HPDE6-E6E7 (cell line): Measurements from ENCODE around the gene DAGLA.

Experiments used
- DNase-seq: peaks from one replicate; pipeline ENCODE4 v3.0.0; 2011; ENCODE audit warnings: missing footprints; ENCODE audit errors: extremely low spot score

Gene DAGLA

DNA sequence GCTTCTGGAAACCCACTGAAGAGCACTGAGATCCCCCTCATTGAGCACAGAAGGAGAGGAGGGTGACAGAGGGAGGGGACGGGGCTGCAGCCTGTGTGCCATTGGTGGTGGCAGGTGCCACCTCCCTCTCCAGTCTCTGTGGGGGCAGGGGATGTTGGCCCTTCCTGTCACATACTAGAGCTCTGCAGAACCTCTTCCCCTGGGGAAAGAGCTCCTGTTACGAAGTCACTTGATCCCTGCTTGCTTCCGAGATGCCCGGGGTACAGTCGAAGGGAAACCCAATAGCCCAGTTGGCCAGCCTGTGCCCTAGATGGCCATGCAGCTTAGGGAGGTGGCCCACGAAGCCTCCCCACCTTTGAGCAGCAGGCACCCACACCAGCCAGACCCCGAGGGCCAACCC, 29.4 kb downstream of the DAGLA start:
- no peak for DNase-seq

DNA sequence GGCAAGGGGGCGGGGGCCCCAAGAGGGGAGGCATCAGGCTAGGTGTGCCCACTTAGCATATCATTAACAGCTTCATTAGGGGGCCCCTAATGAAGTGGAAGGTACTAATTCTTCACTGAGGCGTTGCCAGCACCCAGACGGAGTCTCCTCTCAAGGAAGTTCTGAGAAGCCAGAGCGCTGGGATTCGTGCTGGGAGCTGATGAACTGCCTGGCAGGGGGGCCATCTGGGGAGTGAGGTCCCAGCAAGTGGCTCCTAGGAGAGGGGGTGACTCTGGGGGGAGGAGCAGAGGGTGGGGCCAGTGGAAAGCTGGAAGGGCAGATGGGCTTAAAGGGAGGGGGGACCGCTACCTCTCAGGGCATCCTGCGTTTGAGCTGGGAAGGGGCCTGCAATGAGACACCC, 29.8 kb downstream of the DAGLA start:
- no peak for DNase-seq

DNA sequence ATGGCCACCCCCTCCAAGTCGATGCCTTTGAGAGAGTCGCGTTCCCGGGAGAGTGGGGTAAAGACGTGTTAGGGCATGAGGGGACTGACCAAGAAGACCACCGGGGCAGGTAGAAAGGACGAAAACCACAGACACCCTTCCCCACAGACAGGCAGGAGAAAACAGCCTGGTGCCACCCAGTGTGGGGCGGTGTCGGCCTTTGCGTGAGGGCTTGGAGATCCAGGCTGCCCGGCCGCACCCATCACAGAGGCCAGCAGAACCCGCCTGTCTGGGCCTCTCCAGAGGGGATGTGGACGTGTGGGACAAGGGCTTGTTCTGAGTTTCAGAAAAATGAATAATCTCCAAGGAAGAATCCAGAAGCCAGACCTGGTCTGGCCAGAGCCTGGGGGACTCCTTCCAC, 30.8 kb downstream of the DAGLA start:
- no peak for DNase-seq

DNA sequence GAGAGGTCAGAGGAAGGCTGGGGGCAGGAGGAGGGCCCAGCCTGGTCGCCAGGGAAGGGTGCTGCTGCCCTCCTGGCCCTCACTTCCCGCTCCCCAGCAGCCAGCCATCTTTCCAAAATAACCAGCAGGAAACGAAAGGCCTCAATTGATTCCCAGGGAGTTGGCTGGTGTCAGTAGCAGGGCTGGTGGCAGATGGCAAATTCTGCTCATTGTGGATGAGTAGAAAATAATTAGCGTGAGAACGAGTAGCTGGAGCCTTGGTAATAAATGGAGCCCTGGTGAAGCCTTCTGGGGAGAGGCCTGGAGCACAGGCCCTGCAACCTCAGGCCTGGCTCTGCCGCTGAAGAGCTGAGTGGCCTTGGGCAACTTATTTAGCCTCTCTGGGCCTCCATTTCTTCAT, 31.3 kb downstream of the DAGLA start:
- DNase-seq = no peak

DNA sequence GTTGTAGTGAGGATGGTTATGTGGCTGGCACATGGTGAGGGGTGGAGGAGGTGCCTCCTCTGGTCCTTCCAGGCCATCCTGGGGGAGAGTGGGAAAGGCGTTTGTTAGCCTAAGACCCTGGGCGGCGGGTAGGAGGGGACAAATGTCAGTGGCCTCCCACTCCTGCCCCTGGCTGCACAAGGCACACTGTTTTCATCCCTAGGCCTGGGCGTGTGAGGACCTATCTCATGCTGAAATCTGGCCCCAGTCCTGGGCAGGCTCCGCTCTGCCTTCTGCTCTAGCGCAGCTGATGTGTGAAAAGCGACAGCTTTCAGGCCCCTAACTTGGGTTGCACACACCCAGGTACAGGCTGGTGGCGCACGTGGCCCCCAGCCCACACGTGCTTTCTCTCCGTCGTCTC, 32.1 kb downstream of the DAGLA start:
- DNase-seq = no peak

DNA sequence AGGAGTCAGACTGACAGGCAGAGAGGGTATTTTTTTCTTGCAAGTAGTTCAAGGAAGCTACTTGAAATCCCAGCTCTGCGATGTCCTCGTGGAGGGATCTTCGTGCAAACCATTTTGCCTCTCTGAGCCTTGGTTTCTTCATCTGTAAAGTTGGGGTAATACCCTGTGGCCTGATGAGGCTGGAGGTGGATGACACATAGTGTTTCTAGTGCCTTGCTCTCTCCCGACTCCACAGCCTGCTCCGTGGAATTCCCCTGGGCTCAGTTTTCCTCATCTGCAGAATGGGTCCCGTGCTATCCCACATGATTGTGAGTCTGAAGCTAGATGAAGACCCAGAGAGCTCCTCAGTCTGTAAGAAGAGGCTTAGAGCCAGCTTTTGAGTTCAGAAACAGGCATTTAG, 32.7 kb downstream of the DAGLA start:
- no peak for DNase-seq

DNA sequence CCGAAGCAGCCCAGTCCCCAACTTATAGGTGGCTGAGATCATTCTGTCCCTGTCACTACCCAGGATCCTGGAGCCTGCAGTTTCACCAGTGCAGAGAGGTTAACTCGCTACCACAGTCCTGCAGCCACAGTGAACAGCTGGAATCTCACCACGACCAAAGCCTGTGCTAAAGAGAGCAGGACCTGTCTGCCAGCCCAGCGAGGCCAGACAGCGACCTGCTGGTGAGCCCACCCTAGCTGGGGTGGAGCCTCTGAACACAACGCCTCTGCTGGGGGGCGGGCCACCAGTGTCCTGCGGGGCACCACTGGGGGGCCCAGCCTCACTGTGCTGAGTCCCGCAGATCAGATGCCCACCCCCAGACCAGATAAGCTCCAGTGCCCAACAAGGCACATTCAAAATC, 33.3 kb downstream of the DAGLA start:
- DNase-seq = no peak

DNA sequence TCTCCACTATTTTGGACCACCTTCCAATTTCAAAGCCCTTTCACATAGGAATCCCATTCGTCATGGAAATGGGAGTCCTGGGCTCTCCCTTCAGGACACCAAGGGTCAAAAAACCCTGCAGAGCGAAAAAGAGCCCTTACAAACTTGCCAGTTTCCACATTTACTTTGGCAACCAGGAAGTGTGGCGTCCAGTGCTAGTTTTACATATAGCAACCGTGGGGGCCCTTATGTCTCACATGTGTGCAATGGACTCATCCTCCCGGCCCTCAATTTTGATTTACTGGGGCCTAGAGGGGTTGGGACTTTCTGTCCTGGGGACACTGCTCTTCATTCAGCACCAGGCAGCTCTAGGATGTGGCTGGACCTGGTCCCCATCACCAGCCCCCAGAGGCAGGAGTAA, 33.7 kb downstream of the DAGLA start:
- DNase-seq = no peak

DNA sequence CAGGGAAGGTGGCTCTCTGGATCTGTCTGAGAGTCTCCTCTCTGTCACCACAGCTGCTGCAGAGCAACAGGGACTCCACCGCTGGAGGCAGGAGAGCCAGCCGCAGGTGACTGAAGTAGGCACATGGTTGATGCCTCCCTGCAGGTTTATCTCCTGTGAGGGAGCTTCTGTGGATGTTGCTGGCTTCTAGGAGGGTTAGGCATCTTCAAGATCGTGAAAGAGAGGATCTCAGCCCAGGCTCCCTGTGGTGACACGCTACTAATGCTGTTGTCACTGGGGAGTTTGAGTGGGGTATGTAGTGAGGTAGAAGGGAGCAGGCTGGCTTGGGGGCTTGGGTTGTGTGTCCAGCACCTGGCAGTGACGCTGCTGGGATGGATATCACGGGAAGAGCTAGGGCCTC, 34.1 kb downstream of the DAGLA start:
- DNase-seq = no peak

DNA sequence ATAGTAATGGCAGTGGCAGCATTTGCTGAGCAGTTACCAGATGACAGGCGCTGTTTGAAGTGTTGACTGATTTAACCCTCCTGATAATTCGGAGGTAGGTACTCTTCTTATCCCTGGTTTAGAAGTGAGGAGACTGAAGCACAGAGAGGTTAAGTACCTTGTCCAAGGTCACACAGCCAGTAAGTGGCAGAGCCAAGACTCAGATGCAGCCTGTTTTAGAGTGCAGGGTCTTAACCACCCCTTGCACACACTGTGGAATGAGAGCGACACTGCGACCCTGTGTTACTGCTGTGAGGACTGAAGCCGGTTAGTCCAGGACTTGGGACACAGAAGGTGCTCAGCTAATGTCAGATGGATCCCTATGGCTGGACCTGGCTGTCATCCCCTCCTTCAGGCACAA, 34.7 kb downstream of the DAGLA start:
- no peak for DNase-seq

DNA sequence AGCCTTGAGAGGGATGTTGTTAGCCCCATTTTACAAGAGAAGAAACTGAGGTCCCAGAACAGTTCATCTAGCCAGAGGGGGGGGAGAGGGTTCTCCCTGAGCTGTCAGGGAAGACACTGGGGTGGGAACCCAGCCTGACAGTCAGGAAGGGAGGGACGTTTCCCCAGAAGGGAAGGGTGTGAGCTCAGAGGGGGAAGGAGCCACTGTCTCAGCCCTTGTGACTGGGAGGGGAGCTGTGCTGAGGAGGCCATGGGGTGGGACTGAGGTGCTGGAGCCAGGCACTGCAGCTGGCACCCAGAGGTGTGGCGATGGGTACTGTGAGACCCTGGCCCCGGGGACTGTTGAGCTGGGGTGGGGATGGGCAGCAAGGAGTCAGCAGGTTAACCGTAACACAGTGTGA, 35.7 kb downstream of the DAGLA start:
- no peak for DNase-seq

DNA sequence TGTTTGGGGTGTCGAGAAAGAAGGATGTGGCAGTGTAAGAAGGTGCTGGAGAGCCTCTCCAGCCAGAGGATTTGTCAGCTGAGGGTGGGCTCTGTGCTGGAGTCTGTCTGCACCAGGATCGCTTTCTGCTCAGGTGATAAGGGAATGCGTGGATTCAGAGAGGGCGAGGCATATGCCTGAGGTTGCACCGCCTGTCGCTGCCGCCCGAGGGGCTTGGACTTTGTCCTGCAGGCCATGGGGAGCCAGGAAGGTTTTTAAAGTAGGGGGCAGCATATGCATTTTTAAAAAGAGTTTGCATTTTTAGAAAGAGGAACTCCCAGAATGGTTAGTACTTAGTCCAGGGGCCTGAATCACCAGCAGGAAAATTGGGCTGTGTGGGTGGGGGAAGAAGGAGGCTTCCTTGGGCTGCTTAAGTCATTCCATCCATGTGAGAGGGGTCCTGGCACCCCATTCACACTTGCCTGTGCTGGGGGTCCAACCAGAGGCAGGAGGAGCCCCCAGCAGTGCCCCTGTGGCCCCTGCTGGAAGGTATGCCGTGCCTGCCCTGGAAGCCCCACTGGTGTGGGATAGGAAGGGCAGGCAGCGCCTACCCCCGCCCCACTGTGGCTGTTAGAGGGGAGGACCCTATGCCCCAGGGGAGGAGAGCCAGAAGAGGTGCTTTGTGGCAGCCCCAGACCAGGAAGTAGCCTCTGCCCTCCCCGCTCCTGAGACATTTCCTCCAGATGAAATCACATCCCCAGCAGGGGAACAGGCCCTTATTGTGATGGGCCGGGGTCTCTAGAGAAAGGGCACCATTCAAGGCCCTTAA, 36.5 kb downstream of the DAGLA start:
- no peak for DNase-seq

DNA sequence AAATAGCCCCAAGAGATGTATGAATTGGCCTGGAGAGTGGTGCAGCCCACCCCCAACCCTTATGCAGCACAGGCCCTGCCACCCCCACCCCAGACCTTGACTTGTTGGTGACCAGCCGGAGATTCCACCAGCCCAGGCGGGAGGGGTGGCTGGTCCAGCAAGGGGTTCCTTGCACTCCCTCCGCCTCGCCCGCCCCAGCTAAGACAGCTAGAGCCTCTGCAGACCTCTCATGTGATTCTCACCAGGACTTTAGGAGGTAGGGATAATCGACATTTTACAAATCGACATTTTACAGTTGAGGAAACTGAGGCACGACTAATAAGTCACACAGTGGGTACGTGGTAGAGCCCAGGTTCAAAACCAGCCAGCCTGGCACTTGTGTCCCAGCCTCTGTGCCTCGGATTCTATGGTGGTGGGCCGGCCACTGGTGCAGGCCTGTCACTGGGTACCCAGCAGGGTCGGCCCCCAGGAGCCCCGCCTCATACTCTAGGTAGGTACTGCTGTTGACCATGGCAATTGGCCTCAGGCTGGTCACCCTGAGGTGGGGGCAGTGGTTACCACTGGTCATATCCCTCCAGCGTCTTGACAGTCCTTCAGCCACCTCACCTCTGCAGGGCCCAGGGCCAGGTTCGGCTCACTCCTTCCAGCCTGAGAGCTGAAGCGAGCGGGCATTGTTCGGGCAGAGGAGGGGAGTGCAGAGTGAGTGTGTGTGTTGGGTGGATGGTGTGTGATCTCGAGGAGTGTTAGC, 37.3 kb downstream of the DAGLA start:
- DNase-seq = no peak

DNA sequence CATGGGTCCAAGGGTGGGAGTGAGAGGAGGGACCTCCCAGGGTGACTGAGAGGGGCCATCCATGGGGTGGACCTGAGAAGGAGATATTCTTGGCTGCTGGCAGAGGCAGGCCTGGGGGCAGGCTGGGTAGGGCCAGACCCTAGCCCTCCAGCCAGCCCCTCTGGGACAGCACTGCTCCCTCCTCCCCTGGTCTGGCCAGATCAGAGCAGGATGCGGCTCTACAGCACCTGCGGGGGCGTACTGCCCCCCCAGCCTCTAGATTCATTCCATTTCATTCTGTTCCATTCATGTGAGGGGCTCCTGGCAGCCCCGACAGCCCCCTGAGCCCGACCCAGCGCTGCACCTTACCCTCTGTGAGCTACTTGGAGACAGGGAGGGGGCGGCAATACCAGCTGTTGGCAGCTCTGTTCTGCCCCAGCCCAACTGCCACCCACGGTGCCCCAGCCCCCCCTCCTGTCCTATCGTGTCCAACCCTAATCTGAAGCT, 37.9 kb downstream of the DAGLA start:
- no peak for DNase-seq

DNA sequence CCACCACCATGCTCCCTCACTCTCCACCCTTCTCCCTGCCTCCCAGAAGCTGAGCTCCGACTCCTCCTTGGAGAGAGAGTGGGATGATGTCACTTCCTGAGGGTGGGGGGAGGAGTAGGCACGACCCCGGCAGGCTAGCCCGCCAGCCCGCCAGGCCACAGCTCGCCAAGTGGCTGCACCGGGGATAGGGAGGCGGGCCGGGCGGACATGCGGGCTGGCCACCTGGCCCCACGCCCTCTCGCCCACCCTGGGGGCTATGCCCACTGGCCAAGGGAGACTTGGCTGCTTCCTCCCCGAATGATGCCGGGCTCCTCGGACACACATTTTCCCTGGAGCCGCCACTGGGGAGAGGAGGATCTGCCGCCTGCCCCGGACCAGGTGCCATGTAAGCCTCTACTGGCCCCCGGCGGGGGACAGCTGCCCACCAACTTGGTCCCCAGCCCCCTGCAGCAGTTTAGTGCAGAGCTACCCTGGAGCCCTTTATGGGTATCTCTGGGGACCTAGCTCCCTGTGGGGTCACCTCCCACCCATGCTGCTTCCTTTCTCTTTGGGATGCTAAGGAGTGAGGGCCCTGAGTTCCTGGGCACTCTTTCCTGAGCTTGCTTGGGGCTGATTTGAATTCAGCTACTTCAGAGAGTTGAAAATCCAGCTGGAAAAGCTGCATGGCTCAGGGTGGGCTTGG, 38.6 kb downstream of the DAGLA start:
- DNase-seq = no peak

DNA sequence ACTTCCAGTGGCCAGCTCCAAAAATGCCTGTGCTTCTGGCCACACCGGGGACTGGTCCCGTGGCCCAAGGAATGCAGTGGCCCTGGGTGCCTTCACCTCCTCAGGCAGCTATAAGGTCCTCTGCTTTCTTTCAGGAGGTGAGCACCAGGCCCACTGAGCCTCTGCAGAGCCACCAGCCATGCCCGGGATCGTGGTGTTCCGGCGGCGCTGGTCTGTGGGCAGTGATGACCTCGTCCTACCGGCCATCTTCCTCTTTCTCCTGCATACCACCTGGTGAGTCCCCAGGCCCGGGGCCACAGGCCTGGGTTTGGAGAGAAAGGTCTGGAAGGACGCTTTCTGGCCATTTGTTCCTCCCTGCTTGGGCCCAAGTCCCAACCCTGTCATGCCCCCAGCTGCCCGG, 39.8 kb downstream of the DAGLA start:
- no peak for DNase-seq

DNA sequence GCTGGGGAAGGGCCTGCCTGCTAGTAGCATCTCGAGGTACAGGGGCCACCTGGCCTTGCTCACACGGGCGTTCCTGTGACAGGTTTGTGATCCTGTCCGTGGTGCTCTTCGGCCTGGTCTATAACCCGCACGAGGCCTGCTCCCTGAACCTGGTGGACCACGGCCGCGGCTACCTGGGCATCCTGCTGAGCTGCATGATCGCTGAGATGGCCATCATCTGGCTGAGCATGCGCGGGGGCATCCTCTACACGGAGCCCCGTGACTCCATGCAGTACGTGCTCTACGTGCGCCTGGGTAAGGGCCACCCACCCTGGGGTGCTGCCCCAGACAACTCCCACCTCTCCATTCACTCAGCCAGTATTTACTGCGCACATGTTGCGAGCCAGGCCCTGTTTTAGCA, 40.4 kb downstream of the DAGLA start:
- DNase-seq = no peak

DNA sequence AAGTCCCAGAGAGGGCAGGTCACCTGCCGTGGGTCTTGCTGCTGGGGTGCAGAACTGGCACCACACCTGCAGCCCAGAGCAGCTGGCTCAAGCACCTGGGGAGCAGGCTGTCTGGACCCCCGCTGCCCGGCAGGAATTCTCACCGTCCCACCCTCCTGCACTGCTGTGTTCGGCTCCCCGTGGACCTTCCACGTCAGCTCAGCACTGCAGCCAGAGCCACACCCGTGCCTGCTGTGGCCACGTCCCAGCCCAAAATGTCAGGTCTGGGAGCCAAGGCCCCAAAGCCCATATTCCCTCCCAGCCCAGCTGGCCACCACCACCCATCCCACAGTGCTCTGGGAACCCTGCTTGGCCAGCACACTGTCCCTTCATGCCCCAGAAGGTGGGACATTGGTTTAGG, 44.2 kb downstream of the DAGLA start:
- DNase-seq = no peak

DNA sequence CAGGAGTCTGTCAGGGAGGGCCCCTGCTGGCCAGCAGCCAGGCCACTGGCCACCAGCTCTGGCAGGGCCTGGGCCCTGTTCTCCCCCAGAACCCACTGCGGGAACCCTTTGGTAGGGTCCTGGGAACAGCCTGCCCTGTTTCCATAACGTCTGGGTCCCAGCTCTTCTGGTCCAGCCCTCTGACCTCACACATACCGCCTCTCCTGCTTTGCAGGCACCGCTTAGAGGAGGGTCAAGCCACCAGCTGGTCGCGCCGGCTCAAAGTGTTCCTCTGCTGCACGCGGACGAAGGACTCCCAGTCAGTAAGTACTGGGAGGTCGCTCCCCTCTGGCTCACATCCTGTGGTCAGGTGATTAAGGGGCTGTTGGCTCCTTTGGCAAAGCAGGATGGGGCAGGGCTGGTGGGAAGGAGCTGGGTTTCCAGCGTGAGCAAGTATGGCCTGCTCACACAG, 45.6 kb downstream of the DAGLA start:
- no peak for DNase-seq

DNA sequence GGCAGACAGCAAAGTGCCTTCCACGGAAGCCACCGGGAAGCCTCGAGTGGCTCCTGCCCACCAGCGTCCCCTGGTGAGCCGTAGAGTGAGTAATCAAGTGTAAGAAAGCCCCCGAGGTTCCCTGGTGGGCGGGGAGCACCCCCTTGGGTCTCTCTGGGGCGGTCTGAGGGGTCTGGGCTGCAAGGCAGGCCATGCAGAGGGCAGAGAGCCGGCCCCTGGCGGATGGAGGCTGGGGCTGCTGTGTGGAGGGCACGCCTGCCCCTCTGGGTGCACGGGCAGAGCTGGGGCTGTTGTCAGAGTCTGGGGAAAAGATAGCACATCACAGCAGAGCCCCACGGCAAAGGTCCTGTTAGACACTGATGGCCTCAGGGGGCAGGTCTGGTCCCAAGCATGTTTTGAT, 46.6 kb downstream of the DAGLA start:
- no peak for DNase-seq

DNA sequence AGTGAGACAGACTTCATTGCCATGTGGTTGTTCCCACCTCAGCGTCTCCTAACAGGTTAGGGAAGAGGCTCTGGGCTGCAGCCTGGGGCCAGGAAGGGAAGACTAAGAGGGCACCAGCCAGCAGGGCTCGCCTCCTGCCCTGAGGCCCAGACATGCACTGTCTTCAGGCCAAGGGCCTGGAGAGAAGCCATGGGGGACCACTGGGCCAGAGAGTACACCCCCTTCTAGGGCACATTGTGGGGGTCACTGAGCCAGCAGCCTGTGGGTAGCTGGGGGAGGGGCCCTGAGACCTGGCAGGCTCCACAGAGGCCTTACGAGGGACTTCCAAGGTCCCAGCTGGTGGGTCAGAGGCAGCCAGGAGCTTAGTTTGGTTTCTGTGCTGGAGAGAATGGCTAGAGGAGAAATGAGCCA, 47.2 kb downstream of the DAGLA start:
- DNase-seq = no peak

DNA sequence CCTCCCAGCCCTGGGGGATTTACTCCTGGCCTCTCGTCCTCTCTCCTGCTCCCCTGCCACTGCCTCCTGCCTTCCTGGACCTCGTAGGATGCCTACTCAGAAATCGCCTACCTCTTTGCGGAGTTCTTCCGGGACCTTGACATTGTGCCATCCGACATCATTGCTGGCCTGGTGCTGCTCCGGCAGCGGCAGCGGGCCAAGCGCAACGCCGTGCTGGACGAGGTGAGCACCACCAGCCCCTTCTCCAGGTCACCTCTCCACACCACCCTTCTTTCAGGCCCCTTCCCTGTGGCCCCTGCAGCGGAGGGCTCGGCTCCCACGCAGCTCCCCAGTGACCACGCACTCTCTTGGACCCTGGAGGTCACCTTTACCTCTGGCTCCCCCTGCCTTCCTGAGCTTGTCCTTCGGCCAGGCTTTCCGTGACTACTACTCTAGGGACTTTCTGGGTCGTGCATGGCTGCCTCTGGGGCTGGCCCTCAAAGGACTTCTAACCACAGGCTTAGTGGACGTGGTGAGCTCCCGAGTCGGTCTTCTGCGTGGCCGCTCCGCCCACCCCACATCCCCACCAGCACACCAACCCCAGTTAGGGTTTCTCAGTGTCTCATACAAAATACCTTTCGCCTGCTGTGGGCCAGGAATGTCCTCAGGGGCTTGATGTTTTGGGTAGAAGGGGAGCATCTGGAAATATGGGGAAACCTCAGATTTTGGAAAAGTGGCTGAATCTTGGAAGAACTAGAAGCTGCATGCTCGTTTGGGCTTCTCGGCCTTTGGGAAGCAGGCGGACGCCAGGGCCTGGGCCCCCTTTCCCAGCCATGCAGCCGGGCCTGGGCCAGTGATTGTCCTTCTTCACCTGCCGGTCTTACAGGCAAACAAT, 48.1 kb downstream of the DAGLA start:
- DNase-seq = no peak
